GM12873 (cell line): ENCODE data around the gene C10orf105.

ENCODE experiments used
- CTCF ChIP-seq: IDR thresholded peaks from 2 replicates; pipeline ENCODE4 v1.5.1; 2012; ENCODE audit warnings: low read depth, mild to moderate bottlenecking, moderate library complexity, low read length, control low read depth; ENCODE audit not compliant: insufficient read depth; ENCODE audit errors: missing control alignments

Gene C10orf105

GRCh38 chr10:71749396-71749795, 29.8 kb upstream of the C10orf105 start:
- no peak for TF ChIP-seq CTCF

- no peak for TF ChIP-seq CTCF
These were observed 29.2 kb upstream of the C10orf105 start for GRCh38 chr10:71748671-71749191.

- no peak for TF ChIP-seq CTCF
These were observed 28.3 kb upstream of the C10orf105 start for GRCh38 chr10:71747551-71748523.

GRCh38 chr10:71747039-71747531, 27.5 kb upstream of the C10orf105 start:
- no peak for TF ChIP-seq CTCF

GRCh38 chr10:71746344-71747037, 26.9 kb upstream of the C10orf105 start:
- TF ChIP-seq CTCF = no peak

- TF ChIP-seq CTCF = no peak
These were observed 26.2 kb upstream of the C10orf105 start for GRCh38 chr10:71745664-71746250.
